Measurements from ENCODE around the gene IL6ST.
"Not testable (repeated sequence)": the region's sequence is repeated elsewhere in the genome, so short reads cannot be mapped to it uniquely, and the experiment has no call there.

Gene IL6ST

DNA sequence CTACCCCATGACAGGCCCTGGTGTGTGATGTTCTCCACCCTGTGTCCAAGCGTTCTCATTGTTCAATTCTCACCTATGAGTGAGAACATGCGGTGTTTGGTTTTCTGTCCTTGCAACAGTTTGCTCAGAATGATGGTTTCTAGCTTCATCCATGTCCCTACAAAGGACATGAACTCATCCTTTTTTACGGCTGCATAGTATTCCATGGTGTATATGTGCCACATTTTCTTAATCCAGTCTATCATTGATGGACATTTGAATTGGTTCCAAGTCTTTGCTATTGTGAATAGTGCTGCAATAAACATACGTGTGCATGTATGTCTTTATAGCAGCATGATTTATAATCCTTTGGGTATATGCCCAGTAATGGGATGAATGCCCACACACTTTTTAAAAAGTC, 3.9 kb downstream of the IL6ST start:
- not testable (repeated sequence) for H3K27ac ChIP-seq (ENCODE audit: low read length)
- Histone ChIP-seq H3K36me3 (ENCODE audit: control insufficient read depth in 1 of 2, insufficient read depth in 2 of 2, low read length in 2 of 2) (peaks cover 0 to 17% of the 10 kb centered on the region in 2 donors), H3K4me1 (ENCODE audit: control insufficient read depth in 1 of 2, insufficient read depth in 2 of 2, low read length in 2 of 2) (peaks cover 10 to 46% of the 10 kb centered on the region in 2 donors)

DNA sequence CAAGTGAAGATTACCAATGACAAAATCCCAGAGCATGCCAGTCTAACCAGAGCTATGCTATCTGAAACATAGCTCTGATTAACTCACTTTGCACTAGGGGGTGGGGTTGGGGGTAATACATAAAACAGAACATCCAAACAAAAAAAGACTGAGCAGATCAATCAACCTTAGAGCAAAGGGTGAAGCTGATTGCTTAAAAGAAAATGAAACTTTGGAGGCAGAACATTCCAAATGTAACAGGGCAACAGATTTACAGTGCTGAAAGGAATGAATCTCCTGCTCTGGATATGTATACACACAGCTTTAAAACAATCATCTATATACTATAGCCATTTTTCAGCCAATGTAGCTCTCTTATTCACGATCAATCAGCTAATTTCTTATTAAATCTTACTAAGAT, 4.9 kb downstream of the IL6ST start:
- H3K4me1 ChIP-seq (ENCODE audit: control insufficient read depth in 1 of 2, insufficient read depth in 2 of 2, low read length in 2 of 2): peaks cover 10 to 50% of the 10 kb centered on the region in 2 donors
- no peak overlapping the region for H3K27ac ChIP-seq (ENCODE audit: low read length)
- peak overlapping the region; percentile 22 to 38 for H3K4me3 ChIP-seq (ENCODE audit: low read depth in 1 of 2, low read length in 2 of 2)
- H3K27me3 ChIP-seq (ENCODE audit: low read depth, low read length): no peaks in the 10 kb centered on the region
- peaks cover 0 to 17% of the 10 kb centered on the region in 2 donors for H3K36me3 ChIP-seq (ENCODE audit: control insufficient read depth in 1 of 2, insufficient read depth in 2 of 2, low read length in 2 of 2)
- no peaks in the 10 kb centered on the region for H3K9me3 ChIP-seq (ENCODE audit: control insufficient read depth in 1 of 2, low read length in 2 of 2)

More for the DNA sequence above, 3.9 kb downstream of the IL6ST start:
- not testable (repeated sequence) for H3K9me3 ChIP-seq (ENCODE audit: control insufficient read depth in 1 of 2, low read length in 2 of 2); H3K27me3 ChIP-seq (ENCODE audit: low read depth, low read length)
- peak overlapping the region; percentile 78 to 96 for H3K4me3 ChIP-seq (ENCODE audit: low read depth in 1 of 2, low read length in 2 of 2)

DNA sequence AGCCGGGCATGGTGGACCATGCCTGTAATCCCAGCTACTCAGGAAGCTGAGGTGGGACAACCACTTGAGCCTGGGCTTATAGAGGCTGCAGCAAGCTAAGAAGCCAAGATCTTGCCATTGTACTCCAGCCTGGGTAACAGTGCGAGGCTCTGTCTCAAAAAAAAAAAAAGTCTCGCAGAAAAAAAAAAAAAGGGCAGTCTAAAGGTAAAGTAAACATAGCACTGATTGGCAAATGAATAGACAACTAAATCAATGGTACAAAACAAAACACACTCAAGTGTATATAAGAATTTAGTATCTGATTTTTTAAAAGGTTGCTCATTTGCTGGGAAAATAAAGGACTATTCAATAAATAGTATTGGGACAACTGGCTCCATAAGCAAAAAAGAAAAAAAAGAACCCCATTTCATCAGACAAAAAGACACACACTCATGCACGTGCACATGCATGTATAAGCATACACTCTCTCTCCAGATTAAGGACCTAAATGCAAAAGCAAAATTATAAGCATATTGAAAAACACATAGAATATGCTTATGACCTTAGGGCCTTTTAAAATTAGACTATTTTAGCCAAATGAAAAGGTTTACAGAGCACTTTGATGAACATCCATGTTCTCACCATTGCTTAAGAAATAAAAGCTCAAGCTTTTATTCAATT, 5.7 kb downstream of the IL6ST start:
- no peaks in the 10 kb centered on the region for H3K9me3 ChIP-seq (ENCODE audit: control insufficient read depth in 1 of 2, low read length in 2 of 2)
- no peak overlapping the region for H3K27ac ChIP-seq (ENCODE audit: low read length)
- no peaks in the 10 kb centered on the region for H3K27me3 ChIP-seq (ENCODE audit: low read depth, low read length)
- peaks cover 10 to 57% of the 10 kb centered on the region in 2 donors for H3K4me1 ChIP-seq (ENCODE audit: control insufficient read depth in 1 of 2, insufficient read depth in 2 of 2, low read length in 2 of 2)
- peak overlapping the region; percentile 22 to 38 for H3K4me3 ChIP-seq (ENCODE audit: low read depth in 1 of 2, low read length in 2 of 2)
- H3K36me3 ChIP-seq (ENCODE audit: control insufficient read depth in 1 of 2, insufficient read depth in 2 of 2, low read length in 2 of 2): peaks cover 0 to 11% of the 10 kb centered on the region in 2 donors

GRCh38 chr5:55988428-55988827, 6.3 kb downstream of the IL6ST start:
- not testable (repeated sequence) for H3K9me3 ChIP-seq (ENCODE audit: control insufficient read depth in 1 of 2, low read length in 2 of 2); H3K27ac ChIP-seq (ENCODE audit: low read length); H3K4me3 ChIP-seq (ENCODE audit: low read depth in 1 of 2, low read length in 2 of 2); H3K27me3 ChIP-seq (ENCODE audit: low read depth, low read length)
- peaks cover 0 to 10% of the 10 kb centered on the region in 2 donors for H3K36me3 ChIP-seq (ENCODE audit: control insufficient read depth in 1 of 2, insufficient read depth in 2 of 2, low read length in 2 of 2)
- H3K4me1 ChIP-seq (ENCODE audit: control insufficient read depth in 1 of 2, insufficient read depth in 2 of 2, low read length in 2 of 2): peaks cover 10 to 60% of the 10 kb centered on the region in 2 donors

GRCh38 chr5:55986931-55987330, 7.8 kb downstream of the IL6ST start:
- Histone ChIP-seq H3K4me1 (ENCODE audit: control insufficient read depth in 1 of 2, insufficient read depth in 2 of 2, low read length in 2 of 2) (peaks cover 5 to 65% of the 10 kb centered on the region in 2 donors), H3K27ac (ENCODE audit: low read length) (no peak overlapping the region), H3K4me3 (ENCODE audit: low read depth in 1 of 2, low read length in 2 of 2) (no peak overlapping the region), H3K36me3 (ENCODE audit: control insufficient read depth in 1 of 2, insufficient read depth in 2 of 2, low read length in 2 of 2) (peaks cover 0 to 10% of the 10 kb centered on the region in 2 donors), H3K9me3 (ENCODE audit: control insufficient read depth in 1 of 2, low read length in 2 of 2) (no peaks in the 10 kb centered on the region), H3K27me3 (ENCODE audit: low read depth, low read length) (no peaks in the 10 kb centered on the region)

DNA sequence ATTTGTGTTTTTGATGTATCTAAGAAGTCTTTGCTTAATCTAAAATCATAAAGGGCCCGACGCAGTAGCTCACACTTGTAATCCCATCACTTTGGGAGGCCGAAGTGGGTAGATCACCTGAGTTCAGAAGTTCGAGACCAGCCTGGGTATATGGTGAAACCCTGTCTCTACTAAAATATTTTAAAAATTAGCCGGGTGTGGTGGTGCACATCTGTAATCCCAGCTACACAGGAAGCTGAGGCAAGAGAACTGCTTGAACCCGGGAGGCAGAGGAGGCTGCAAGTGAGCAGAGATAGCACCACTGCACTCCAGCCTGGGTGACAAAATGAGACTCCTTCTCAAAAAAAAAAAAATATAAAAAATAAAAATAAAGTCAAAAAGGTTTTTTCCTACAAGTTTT, 9.6 kb downstream of the IL6ST start:
- Histone ChIP-seq H3K4me1 (ENCODE audit: control insufficient read depth in 1 of 2, insufficient read depth in 2 of 2, low read length in 2 of 2) (peaks cover 0 to 56% of the 10 kb centered on the region in 2 donors), H3K9me3 (ENCODE audit: control insufficient read depth in 1 of 2, low read length in 2 of 2) (no peaks in the 10 kb centered on the region), H3K27me3 (ENCODE audit: low read depth, low read length) (no peaks in the 10 kb centered on the region), H3K4me3 (ENCODE audit: low read depth in 1 of 2, low read length in 2 of 2) (no peak overlapping the region), H3K27ac (ENCODE audit: low read length) (no peak overlapping the region), H3K36me3 (ENCODE audit: control insufficient read depth in 1 of 2, insufficient read depth in 2 of 2, low read length in 2 of 2) (peaks cover 3 to 14% of the 10 kb centered on the region in 2 donors)

DNA sequence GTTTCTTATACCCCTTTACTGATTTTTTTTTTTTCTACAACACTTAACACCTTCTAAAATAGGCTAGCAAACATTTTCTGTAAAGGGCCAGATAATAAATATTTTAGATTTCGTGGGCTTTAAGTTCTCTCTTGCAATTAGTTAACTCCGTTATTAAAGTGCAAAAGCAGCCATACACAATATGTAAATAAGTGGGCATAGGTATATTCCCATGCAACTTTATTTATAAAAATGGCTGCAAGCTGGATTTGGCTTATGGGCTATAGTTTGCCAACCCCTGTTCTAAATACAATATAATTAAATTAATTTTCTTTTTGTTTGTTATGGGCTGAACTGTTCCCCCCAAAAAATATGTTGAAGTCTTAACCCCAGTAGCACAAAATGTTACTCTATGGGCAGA, 10.8 kb downstream of the IL6ST start:
- H3K9me3 ChIP-seq (ENCODE audit: control insufficient read depth in 1 of 2, low read length in 2 of 2): no peaks in the 10 kb centered on the region
- no peak overlapping the region for H3K27ac ChIP-seq (ENCODE audit: low read length)
- H3K27me3 ChIP-seq (ENCODE audit: low read depth, low read length): no peaks in the 10 kb centered on the region
- H3K4me3 ChIP-seq (ENCODE audit: low read depth in 1 of 2, low read length in 2 of 2): no peak overlapping the region
- H3K4me1 ChIP-seq (ENCODE audit: control insufficient read depth in 1 of 2, insufficient read depth in 2 of 2, low read length in 2 of 2): peaks cover 0 to 47% of the 10 kb centered on the region in 2 donors
- H3K36me3 ChIP-seq (ENCODE audit: control insufficient read depth in 1 of 2, insufficient read depth in 2 of 2, low read length in 2 of 2): peaks cover 3 to 14% of the 10 kb centered on the region in 2 donors

GRCh38 chr5:55982957-55983381, 11.8 kb downstream of the IL6ST start:
- peaks cover 0 to 49% of the 10 kb centered on the region in 2 donors for H3K4me1 ChIP-seq (ENCODE audit: control insufficient read depth in 1 of 2, insufficient read depth in 2 of 2, low read length in 2 of 2)
- H3K9me3 ChIP-seq (ENCODE audit: control insufficient read depth in 1 of 2, low read length in 2 of 2): no peaks in the 10 kb centered on the region
- H3K36me3 ChIP-seq (ENCODE audit: control insufficient read depth in 1 of 2, insufficient read depth in 2 of 2, low read length in 2 of 2): peaks cover 3 to 14% of the 10 kb centered on the region in 2 donors
- no peak overlapping the region for H3K4me3 ChIP-seq (ENCODE audit: low read depth in 1 of 2, low read length in 2 of 2)
- no peaks in the 10 kb centered on the region for H3K27me3 ChIP-seq (ENCODE audit: low read depth, low read length)
- no peak overlapping the region for H3K27ac ChIP-seq (ENCODE audit: low read length)

DNA sequence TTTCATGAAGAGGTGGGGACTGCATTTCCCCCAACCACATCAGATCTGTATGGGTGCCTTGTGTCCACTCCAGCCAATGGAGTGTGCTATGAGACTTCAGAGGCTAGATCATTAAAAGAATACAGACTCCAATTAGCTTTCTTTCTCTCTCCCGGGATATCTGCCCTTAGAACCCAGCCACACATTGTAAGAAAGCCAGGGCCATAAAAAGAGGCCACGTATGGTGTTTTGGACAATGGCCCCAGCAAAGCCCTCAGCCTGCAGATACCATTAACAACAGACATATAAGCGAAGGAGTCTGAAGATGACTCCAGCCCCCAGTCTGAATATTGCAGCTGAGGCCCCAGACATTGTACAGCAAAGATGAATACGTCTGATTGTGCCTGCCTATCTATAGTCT, 21.5 kb downstream of the IL6ST start:
- H3K27ac ChIP-seq (ENCODE audit: low read length): no peak overlapping the region
- no peaks in the 10 kb centered on the region for H3K9me3 ChIP-seq (ENCODE audit: control insufficient read depth in 1 of 2, low read length in 2 of 2)
- H3K36me3 ChIP-seq (ENCODE audit: control insufficient read depth in 1 of 2, insufficient read depth in 2 of 2, low read length in 2 of 2): peaks cover 8 to 17% of the 10 kb centered on the region in 2 donors
- H3K4me1 ChIP-seq (ENCODE audit: control insufficient read depth in 1 of 2, insufficient read depth in 2 of 2, low read length in 2 of 2): peaks cover 3 to 45% of the 10 kb centered on the region in 2 donors
- H3K4me3 ChIP-seq (ENCODE audit: low read depth in 1 of 2, low read length in 2 of 2): no peak overlapping the region
- no peaks in the 10 kb centered on the region for H3K27me3 ChIP-seq (ENCODE audit: low read depth, low read length)

GRCh38 chr5:55969956-55970355, 24.8 kb downstream of the IL6ST start:
- Histone ChIP-seq H3K9me3 (ENCODE audit: control insufficient read depth in 1 of 2, low read length in 2 of 2) (no peaks in the 10 kb centered on the region), H3K27me3 (ENCODE audit: low read depth, low read length) (no peaks in the 10 kb centered on the region), H3K27ac (ENCODE audit: low read length) (no peak overlapping the region), H3K4me1 (ENCODE audit: control insufficient read depth in 1 of 2, insufficient read depth in 2 of 2, low read length in 2 of 2) (peaks cover 3 to 24% of the 10 kb centered on the region in 2 donors), H3K4me3 (ENCODE audit: low read depth in 1 of 2, low read length in 2 of 2) (no peak overlapping the region), H3K36me3 (ENCODE audit: control insufficient read depth in 1 of 2, insufficient read depth in 2 of 2, low read length in 2 of 2) (peaks cover 10 to 15% of the 10 kb centered on the region in 2 donors)

DNA sequence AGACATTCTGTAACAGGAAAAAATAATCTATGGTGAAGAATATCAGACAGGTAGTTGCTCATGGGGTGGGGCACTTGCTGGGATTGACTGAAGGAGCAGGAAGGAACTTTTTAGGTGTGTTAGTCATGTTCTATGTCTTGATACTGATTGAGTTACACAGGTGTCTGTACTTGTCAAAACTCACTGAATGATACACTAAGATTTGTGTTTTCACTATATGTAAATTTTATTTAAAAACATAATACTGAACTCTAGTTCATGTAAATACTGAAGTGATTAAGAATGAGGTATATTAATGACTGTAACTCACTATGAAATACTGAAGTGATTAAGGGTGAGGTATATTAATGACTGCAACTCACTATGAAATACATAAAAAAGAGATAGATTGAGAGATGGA, 28.5 kb downstream of the IL6ST start:
- Histone ChIP-seq H3K4me1 (ENCODE audit: control insufficient read depth in 1 of 2, insufficient read depth in 2 of 2, low read length in 2 of 2) (peaks cover 0 to 9% of the 10 kb centered on the region in 2 donors), H3K27me3 (ENCODE audit: low read depth, low read length) (no peaks in the 10 kb centered on the region), H3K27ac (ENCODE audit: low read length) (no peak overlapping the region), H3K4me3 (ENCODE audit: low read depth in 1 of 2, low read length in 2 of 2) (no peak overlapping the region), H3K9me3 (ENCODE audit: control insufficient read depth in 1 of 2, low read length in 2 of 2) (no peaks in the 10 kb centered on the region), H3K36me3 (ENCODE audit: control insufficient read depth in 1 of 2, insufficient read depth in 2 of 2, low read length in 2 of 2) (peaks cover 17% of the 10 kb centered on the region in 2 donors)

DNA sequence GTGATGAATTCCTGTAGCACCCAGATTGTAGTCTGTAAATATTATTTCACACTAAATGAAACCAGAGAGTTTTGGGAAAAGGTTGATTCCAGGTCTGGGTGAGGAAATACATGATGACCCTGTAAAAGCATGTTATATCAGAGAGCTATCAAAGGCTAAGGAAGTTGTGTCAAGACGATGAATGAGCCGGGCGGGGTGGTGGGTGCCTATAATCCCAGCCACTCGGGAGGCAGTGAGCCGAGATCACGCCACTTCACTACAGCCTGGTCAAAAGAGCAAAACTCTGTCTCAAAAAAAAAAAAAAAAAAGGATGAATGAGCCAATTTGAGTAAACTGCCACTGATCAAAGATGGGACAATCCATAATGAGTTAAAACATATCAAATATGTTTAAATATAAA, 29.2 kb downstream of the IL6ST start:
- Histone ChIP-seq H3K27ac (ENCODE audit: low read length) (no peak overlapping the region), H3K4me3 (ENCODE audit: low read depth in 1 of 2, low read length in 2 of 2) (no peak overlapping the region), H3K4me1 (ENCODE audit: control insufficient read depth in 1 of 2, insufficient read depth in 2 of 2, low read length in 2 of 2) (peaks cover 0 to 1% of the 10 kb centered on the region in 2 donors), H3K9me3 (ENCODE audit: control insufficient read depth in 1 of 2, low read length in 2 of 2) (no peaks in the 10 kb centered on the region), H3K27me3 (ENCODE audit: low read depth, low read length) (no peaks in the 10 kb centered on the region), H3K36me3 (ENCODE audit: control insufficient read depth in 1 of 2, insufficient read depth in 2 of 2, low read length in 2 of 2) (peaks cover 22 to 23% of the 10 kb centered on the region in 2 donors)

Measured in muscle layer of duodenum (tissue), 2 donors.